Suprapubic skin (tissue), 3 donors: ENCODE measurements around the gene EIF3A.

Source experiments
- POLR2A ChIP-seq, 2 donors: fragments of 450-650 bp; IDR thresholded peaks; one replicate each; pipeline ENCODE4 v1.6.1; 2017; ENCODE audit warnings: antibody characterized with exemption in 2 of 2, mild to moderate bottlenecking in 2 of 2, moderate library complexity in 2 of 2
- TF ChIP-seq, protein P1 (sequence below), 2 donors: fragments of 200-600 bp in 1 of 2; fragments of 450-650 bp in 1 of 2; sonication (generic) in 1 of 2; IDR thresholded peaks; one replicate each; pipeline ENCODE4 v1.5.1; 2016 to 2019; ENCODE audit warnings: antibody characterized with exemption in 2 of 2, mild to moderate bottlenecking in 1 of 2, moderate library complexity in 1 of 2

DNA sequence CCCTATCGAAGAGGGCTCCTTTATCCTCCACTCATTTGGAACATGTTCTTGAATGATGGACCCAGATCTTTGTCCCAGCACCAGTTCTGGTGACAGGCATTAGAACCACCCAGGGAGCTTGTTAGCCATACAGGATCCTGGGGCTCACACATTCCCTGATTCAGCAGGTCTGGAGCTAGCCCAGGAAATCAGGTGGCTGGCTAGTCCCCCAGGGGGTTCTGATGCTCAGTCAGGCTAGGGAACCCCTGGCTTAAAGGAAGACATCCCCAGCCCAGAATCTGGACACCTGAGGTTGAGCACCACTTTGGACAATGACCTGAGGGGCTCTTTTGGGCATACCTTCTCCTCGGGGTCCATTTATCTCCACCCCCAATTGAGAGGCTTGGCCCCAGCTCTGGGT is 88.1 kb downstream of the EIF3A start:
- TF ChIP-seq, protein P1, sequence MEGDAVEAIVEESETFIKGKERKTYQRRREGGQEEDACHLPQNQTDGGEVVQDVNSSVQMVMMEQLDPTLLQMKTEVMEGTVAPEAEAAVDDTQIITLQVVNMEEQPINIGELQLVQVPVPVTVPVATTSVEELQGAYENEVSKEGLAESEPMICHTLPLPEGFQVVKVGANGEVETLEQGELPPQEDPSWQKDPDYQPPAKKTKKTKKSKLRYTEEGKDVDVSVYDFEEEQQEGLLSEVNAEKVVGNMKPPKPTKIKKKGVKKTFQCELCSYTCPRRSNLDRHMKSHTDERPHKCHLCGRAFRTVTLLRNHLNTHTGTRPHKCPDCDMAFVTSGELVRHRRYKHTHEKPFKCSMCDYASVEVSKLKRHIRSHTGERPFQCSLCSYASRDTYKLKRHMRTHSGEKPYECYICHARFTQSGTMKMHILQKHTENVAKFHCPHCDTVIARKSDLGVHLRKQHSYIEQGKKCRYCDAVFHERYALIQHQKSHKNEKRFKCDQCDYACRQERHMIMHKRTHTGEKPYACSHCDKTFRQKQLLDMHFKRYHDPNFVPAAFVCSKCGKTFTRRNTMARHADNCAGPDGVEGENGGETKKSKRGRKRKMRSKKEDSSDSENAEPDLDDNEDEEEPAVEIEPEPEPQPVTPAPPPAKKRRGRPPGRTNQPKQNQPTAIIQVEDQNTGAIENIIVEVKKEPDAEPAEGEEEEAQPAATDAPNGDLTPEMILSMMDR (IDR thresholded peaks at IDR 0.05), result no peak
- no peak for TF ChIP-seq POLR2A (IDR thresholded peaks at IDR 0.05)
